IPS-18a (cell line): ENCODE data around the gene GHRL.
"Not testable (repeated sequence)": the region's sequence is repeated elsewhere in the genome, so short reads cannot be mapped to it uniquely, and the experiment has no call there.

ENCODE experiments used
- H3K27ac ChIP-seq: one replicate; pipeline ENCODE4 v1.5.1; 2013; ENCODE audit warnings: low read length
- H3K27me3 ChIP-seq: one replicate; pipeline ENCODE4 v1.6.1; 2013; ENCODE audit warnings: mild to moderate bottlenecking, low read length; ENCODE audit not compliant: control insufficient read depth, insufficient read depth
- H3K36me3 ChIP-seq: one replicate; pipeline ENCODE4 v1.6.1; 2013; ENCODE audit warnings: low read depth, low read length; ENCODE audit not compliant: control insufficient read depth
- H3K4me1 ChIP-seq: one replicate; pipeline ENCODE4 v1.6.1; 2013; ENCODE audit warnings: low read depth, low read length; ENCODE audit not compliant: control insufficient read depth
- H3K4me3 ChIP-seq: one replicate; pipeline ENCODE4 v1.5.1; 2013; ENCODE audit warnings: low read length
- H3K9ac ChIP-seq: one replicate; pipeline ENCODE4 v1.6.1; 2013; ENCODE audit warnings: mild to moderate bottlenecking, low read length, moderate library complexity
- H3K9me3 ChIP-seq: one replicate; pipeline ENCODE4 v1.6.1; 2013; ENCODE audit warnings: low read depth, low read length; ENCODE audit not compliant: control insufficient read depth

GHRL gene

GRCh38 chr3:10268116-10268515 is 24.6 kb downstream of the GHRL start:
- Histone ChIP-seq H3K9me3 (no peaks in the 10 kb centered on the region), H3K36me3 (peaks cover 19% of the 10 kb centered on the region), H3K4me1 (peaks cover 7% of the 10 kb centered on the region), H3K27me3 (no peaks in the 10 kb centered on the region), H3K4me3 (no peak overlapping the region), H3K27ac (no peak overlapping the region), H3K9ac (no peak overlapping the region)

- H3K27ac ChIP-seq, H3K4me1 ChIP-seq, H3K27me3 ChIP-seq, H3K4me3 ChIP-seq, H3K9ac ChIP-seq, H3K9me3 ChIP-seq: not testable (repeated sequence)
- peaks cover 21% of the 10 kb centered on the region for H3K36me3 ChIP-seq
Observed at GRCh38 chr3:10266936-10267335, 25.8 kb downstream of the GHRL start.

GRCh38 chr3:10265833-10266232 is 26.9 kb downstream of the GHRL start:
- Histone ChIP-seq H3K36me3 (peaks cover 23% of the 10 kb centered on the region), H3K4me1 (peaks cover 7% of the 10 kb centered on the region), H3K4me3 (no peak overlapping the region), H3K27me3 (no peaks in the 10 kb centered on the region), H3K9me3 (no peaks in the 10 kb centered on the region), H3K27ac (no peak overlapping the region), H3K9ac (no peak overlapping the region)

- Histone ChIP-seq H3K36me3 (peaks cover 21% of the 10 kb centered on the region), H3K4me3 (no peak overlapping the region), H3K27me3 (no peaks in the 10 kb centered on the region), H3K4me1 (peaks cover 7% of the 10 kb centered on the region), H3K9me3 (no peaks in the 10 kb centered on the region), H3K27ac (no peak overlapping the region), H3K9ac (no peak overlapping the region)
Observed at GRCh38 chr3:10263646-10264363, 28.9 kb downstream of the GHRL start.

GRCh38 chr3:10262027-10262426 is 30.7 kb downstream of the GHRL start:
- H3K27me3 ChIP-seq, result no peaks in the 10 kb centered on the region
- H3K4me3 ChIP-seq, result no peak overlapping the region
- H3K9me3 ChIP-seq, result no peaks in the 10 kb centered on the region
- H3K9ac ChIP-seq, result no peak overlapping the region
- H3K27ac ChIP-seq, result no peak overlapping the region
- H3K4me1 ChIP-seq, result peaks cover 7% of the 10 kb centered on the region
- H3K36me3 ChIP-seq, result peaks cover 21% of the 10 kb centered on the region

- Histone ChIP-seq H3K9me3 (no peaks in the 10 kb centered on the region), H3K27ac (no peak overlapping the region), H3K4me1 (peaks cover 7% of the 10 kb centered on the region), H3K9ac (no peak overlapping the region), H3K27me3 (no peaks in the 10 kb centered on the region), H3K36me3 (peaks cover 25% of the 10 kb centered on the region), H3K4me3 (no peak overlapping the region)
Observed at GRCh38 chr3:10260211-10260701, 32.5 kb downstream of the GHRL start.

- Histone ChIP-seq H3K4me1 (peaks cover 7% of the 10 kb centered on the region), H3K27me3 (no peaks in the 10 kb centered on the region), H3K27ac (no peak overlapping the region), H3K4me3 (no peak overlapping the region), H3K9me3 (no peaks in the 10 kb centered on the region), H3K36me3 (peaks cover 25% of the 10 kb centered on the region), H3K9ac (no peak overlapping the region)
Observed at GRCh38 chr3:10259798-10260197, 32.9 kb downstream of the GHRL start.

GRCh38 chr3:10259036-10259435 is 33.7 kb downstream of the GHRL start:
- no peak overlapping the region for H3K9ac ChIP-seq
- H3K4me1 ChIP-seq, result peaks cover 5% of the 10 kb centered on the region
- no peak overlapping the region for H3K4me3 ChIP-seq

GRCh38 chr3:10255835-10256234 is 36.9 kb downstream of the GHRL start:
- H3K4me3 ChIP-seq, result no peak overlapping the region
- H3K4me1 ChIP-seq, result no peaks in the 10 kb centered on the region
- no peaks in the 10 kb centered on the region for H3K27me3 ChIP-seq
- no peak overlapping the region for H3K9ac ChIP-seq
- no peaks in the 10 kb centered on the region for H3K9me3 ChIP-seq
- H3K27ac ChIP-seq, result no peak overlapping the region
- peaks cover 26% of the 10 kb centered on the region for H3K36me3 ChIP-seq

More at GRCh38 chr3:10259036-10259435, 33.7 kb downstream of the GHRL start:
- H3K36me3 ChIP-seq, result peaks cover 25% of the 10 kb centered on the region
- no peaks in the 10 kb centered on the region for H3K9me3 ChIP-seq
- H3K27ac ChIP-seq, result no peak overlapping the region
- no peaks in the 10 kb centered on the region for H3K27me3 ChIP-seq

GRCh38 chr3:10253731-10254130 is 39.0 kb downstream of the GHRL start:
- peaks cover 6% of the 10 kb centered on the region for H3K4me1 ChIP-seq
- no peak overlapping the region for H3K9ac ChIP-seq
- no peaks in the 10 kb centered on the region for H3K9me3 ChIP-seq
- no peak overlapping the region for H3K27ac ChIP-seq
- H3K4me3 ChIP-seq, result no peak overlapping the region
- no peaks in the 10 kb centered on the region for H3K27me3 ChIP-seq
- peaks cover 10% of the 10 kb centered on the region for H3K36me3 ChIP-seq

- peaks cover 3% of the 10 kb centered on the region for H3K9me3 ChIP-seq
- H3K4me3 ChIP-seq, result no peak overlapping the region
- no peak overlapping the region for H3K9ac ChIP-seq
- peaks cover 10% of the 10 kb centered on the region for H3K4me1 ChIP-seq
- no peak overlapping the region for H3K27ac ChIP-seq
- H3K27me3 ChIP-seq, result no peaks in the 10 kb centered on the region
- H3K36me3 ChIP-seq, result peaks cover 8% of the 10 kb centered on the region
Observed at GRCh38 chr3:10251006-10251405, 41.7 kb downstream of the GHRL start.

GRCh38 chr3:10249833-10250232 is 42.9 kb downstream of the GHRL start:
- Histone ChIP-seq H3K27me3 (no peaks in the 10 kb centered on the region), H3K4me3 (peak overlapping the region; percentile 89), H3K36me3 (peaks cover 6% of the 10 kb centered on the region), H3K4me1 (peaks cover 10% of the 10 kb centered on the region), H3K9ac (peak overlapping the region; percentile 78), H3K9me3 (peaks cover 10% of the 10 kb centered on the region), H3K27ac (no peak overlapping the region)
